Transverse colon (tissue), 4 donors: ENCODE measurements around the gene CIPC.

Experiments used
- CTCF ChIP-seq, 5 experiments: fragments of 200-600 bp in 3 of 5; fragments of 450-650 bp in 2 of 5; sonication (generic) in 3 of 5; IDR thresholded peaks; 1 replicate in 2 of 5; 2 replicates in 3 of 5; pipeline ENCODE4 v1.5.1; 2016 to 2017; ENCODE audit warnings: antibody characterized with exemption in 5 of 5, inconsistent platforms in 3 of 5, mild to moderate bottlenecking in 2 of 5, moderate library complexity in 1 of 5
- EP300 ChIP-seq: sonication (generic); formaldehyde crosslinking; IDR thresholded peaks from one replicate; pipeline ENCODE4 v1.6.1; 2017; ENCODE audit warnings: antibody characterized with exemption, low read depth
- POLR2A ChIP-seq: fragments of 450-650 bp; IDR thresholded peaks from one replicate; pipeline ENCODE4 v1.6.1; 2016; ENCODE audit warnings: antibody characterized with exemption, mild to moderate bottlenecking, moderate library complexity
- POLR2AphosphoS5 ChIP-seq, 3 donors: sonication (generic); formaldehyde crosslinking; IDR thresholded peaks; one replicate each; pipeline ENCODE4 v1.6.1; 2016; ENCODE audit warnings: antibody characterized with exemption in 3 of 3

GRCh38 chr14:77140359-77141213 lies 42.5 kb downstream of the CIPC start:
- TF ChIP-seq POLR2AphosphoS5 (IDR thresholded peaks at IDR 0.05) = no peak
- no peak for TF ChIP-seq CTCF (IDR thresholded peaks at IDR 0.05)
- no peak for TF ChIP-seq POLR2A
- TF ChIP-seq EP300 = no peak
